ENCODE results near the gene OCRL.

DNA sequence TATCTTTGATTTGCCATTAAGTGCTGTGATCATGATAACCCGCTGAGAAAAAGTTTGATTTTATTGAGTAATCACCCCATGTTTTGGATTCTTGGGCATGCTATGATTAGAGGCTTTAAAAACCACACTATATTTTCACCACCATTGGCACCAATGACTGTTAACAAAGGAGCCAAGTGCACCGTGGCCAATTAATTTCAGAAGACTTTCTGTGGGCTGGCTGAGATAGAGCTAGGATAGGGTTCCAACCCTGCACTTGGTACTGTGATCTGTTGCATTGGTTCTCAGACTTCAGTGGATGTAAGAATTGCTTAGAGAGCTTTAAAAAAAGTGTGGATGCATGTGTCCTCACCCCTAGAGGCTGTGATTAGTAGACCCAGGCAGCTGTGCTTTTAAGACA, 32.4 kb downstream of the OCRL start:
- TF ChIP-seq POLR2AphosphoS5 (IDR thresholded peaks at IDR 0.05; ENCODE audit: low read depth) = no peak
- TF ChIP-seq, protein P1, sequence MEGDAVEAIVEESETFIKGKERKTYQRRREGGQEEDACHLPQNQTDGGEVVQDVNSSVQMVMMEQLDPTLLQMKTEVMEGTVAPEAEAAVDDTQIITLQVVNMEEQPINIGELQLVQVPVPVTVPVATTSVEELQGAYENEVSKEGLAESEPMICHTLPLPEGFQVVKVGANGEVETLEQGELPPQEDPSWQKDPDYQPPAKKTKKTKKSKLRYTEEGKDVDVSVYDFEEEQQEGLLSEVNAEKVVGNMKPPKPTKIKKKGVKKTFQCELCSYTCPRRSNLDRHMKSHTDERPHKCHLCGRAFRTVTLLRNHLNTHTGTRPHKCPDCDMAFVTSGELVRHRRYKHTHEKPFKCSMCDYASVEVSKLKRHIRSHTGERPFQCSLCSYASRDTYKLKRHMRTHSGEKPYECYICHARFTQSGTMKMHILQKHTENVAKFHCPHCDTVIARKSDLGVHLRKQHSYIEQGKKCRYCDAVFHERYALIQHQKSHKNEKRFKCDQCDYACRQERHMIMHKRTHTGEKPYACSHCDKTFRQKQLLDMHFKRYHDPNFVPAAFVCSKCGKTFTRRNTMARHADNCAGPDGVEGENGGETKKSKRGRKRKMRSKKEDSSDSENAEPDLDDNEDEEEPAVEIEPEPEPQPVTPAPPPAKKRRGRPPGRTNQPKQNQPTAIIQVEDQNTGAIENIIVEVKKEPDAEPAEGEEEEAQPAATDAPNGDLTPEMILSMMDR (IDR thresholded peaks at IDR 0.05; ENCODE audit: insufficient read depth, low read length) = no peak
- no peak for TF ChIP-seq SPI1 (IDR thresholded peaks at IDR 0.05; ENCODE audit: borderline replicate concordance, low read depth)
- TF ChIP-seq, protein P2, sequence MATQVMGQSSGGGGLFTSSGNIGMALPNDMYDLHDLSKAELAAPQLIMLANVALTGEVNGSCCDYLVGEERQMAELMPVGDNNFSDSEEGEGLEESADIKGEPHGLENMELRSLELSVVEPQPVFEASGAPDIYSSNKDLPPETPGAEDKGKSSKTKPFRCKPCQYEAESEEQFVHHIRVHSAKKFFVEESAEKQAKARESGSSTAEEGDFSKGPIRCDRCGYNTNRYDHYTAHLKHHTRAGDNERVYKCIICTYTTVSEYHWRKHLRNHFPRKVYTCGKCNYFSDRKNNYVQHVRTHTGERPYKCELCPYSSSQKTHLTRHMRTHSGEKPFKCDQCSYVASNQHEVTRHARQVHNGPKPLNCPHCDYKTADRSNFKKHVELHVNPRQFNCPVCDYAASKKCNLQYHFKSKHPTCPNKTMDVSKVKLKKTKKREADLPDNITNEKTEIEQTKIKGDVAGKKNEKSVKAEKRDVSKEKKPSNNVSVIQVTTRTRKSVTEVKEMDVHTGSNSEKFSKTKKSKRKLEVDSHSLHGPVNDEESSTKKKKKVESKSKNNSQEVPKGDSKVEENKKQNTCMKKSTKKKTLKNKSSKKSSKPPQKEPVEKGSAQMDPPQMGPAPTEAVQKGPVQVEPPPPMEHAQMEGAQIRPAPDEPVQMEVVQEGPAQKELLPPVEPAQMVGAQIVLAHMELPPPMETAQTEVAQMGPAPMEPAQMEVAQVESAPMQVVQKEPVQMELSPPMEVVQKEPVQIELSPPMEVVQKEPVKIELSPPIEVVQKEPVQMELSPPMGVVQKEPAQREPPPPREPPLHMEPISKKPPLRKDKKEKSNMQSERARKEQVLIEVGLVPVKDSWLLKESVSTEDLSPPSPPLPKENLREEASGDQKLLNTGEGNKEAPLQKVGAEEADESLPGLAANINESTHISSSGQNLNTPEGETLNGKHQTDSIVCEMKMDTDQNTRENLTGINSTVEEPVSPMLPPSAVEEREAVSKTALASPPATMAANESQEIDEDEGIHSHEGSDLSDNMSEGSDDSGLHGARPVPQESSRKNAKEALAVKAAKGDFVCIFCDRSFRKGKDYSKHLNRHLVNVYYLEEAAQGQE (IDR thresholded peaks at IDR 0.05; ENCODE audit: insufficient replicate concordance, low read depth) = no peak

All from HL-60 (cell line).